Activated CD8-positive, alpha-beta memory T cell treated with anti-CD3 and anti-CD28 coated beads, Interleukin-2, amount 50 U/mL, for 24 hours (primary cell): ENCODE data around the gene PAPPA2.

Experiments used
- DNase-seq: peaks from one replicate; pipeline ENCODE4 v3.0.0-alpha.2; 2020; ENCODE audit errors: extremely low read depth

PAPPA2 gene

GRCh38 chr1:176854758-176855745, 392.1 kb downstream of the PAPPA2 start:
- DNase-seq = no peak

- no peak for DNase-seq
These were observed 394.7 kb downstream of the PAPPA2 start for GRCh38 chr1:176857632-176858031.

DNA sequence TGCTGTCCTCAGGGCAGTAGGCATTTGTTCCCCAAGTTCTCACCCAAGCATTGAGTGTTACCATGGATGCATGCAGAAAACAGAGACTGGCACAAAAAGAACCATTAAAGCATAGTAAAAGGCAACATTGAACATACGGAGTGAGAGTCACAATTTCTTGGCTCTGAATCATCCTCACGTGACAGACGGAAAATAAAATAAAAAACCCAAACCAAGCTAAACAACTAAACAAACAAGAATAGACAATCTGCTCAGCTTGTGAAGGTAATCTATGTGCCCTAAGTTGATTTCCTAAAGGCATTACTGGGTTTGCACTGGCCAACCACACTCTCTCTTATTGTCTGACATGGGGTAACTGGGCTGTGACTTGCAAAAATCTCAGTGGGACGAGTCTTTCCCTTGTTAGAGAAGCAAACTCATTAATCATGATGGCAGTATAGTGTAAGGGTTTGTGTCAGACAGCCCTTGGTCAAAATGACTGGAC, 395.5 kb downstream of the PAPPA2 start:
- DNase-seq = no peak

DNA sequence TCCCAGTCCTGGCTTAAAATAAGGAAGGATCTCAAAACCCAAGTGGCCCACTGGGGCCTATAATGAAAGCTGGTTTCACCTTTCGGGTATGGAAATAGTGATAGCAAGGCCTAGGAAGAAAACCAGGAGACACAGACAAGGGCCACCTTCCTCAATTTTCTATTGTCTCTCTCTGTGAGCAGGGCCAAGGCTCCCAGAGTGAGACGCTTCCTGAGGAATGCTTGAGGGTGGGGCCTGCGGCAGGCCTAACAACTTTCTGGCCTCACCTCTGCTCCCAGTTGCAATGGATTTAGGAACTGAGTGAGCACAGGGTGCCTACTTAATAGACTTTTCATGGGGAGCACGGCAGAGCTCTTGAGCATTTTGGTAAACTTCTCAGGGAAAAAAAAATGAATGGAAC, 400.6 kb downstream of the PAPPA2 start:
- DNase-seq = no peak

- DNase-seq = no peak
These were observed 401.2 kb downstream of the PAPPA2 start for GRCh38 chr1:176864211-176864610.

DNA sequence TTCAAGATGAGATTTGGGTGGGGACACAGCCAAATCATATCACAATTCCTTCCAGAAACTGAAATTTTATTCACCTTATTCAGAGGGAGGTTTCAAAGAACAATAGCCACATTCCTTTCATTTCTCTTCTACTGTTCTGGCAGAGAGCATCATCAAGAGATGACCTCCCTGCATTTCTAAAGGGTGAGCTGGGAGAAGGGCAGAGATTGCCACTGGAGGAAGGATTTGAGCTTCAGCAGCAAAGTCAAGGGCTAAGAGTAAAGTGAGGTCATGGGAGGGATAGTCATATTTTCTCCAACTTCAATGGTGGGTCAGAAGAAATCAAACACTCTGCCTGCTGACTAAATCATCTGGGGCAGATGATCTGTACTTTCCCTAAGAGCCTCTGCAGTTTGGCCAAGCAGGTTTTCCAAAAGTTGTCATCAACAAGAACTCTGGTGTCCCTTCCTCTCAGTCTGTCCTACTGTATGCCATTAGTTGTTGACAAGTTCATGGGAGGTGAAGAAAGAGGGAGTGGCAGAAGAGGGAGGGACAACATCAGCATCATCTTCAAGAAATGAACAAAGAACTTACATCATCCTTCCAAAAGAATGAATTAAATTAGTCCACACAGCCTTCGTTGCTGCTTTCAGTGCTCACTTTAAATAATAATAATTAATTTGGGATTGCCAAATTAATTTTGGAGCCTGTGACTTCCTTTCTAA, 403.2 kb downstream of the PAPPA2 start:
- DNase-seq = no peak

DNA sequence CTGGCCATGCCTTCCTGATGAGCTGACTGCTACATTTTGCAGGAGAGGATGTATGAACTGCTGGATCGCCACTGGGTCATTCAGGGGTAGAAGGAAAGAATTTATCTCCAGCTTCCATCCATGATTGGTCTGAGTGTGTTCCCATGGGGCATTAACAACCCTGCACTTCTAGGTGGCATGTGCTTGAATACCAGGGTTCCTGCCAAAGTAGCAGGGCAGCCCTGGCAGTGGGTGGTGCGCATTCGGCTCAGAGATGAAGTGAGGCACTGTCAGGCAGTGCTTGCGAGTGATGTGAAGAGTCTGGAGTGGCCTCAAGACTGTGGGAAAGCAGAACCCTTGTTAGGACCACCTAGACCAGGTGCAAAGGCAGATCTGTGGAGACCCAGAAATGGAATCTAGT, 406.6 kb downstream of the PAPPA2 start:
- no peak for DNase-seq

DNA sequence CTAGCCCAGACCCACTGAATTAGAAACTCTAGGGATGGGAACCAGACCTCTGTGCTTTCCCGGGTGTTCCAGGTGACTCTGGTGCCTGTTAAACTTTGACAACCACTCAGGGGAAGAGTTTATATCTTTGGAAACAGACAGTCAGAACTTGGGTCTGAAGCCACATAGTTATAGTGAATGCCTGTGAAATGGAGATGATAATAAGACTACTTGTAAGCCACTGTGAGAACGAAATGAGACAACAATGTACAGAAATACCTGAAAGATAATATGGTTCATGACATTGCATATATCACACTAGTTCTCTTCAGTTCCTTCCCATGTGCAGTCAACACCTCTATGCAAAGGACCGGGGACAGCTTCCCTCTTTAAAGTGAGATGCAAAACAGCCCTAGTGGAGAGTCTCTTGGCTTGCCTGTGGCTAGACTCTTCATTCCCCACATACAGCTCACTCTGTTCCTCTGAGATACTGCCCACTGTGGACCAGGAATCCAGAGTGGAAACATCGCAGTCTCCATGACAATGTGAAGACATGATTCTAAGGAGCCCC, 414.1 kb downstream of the PAPPA2 start:
- no peak for DNase-seq

- DNase-seq = no peak
These were observed 414.6 kb downstream of the PAPPA2 start for GRCh38 chr1:176877557-176877956.

- DNase-seq = no peak
These were observed 416.0 kb downstream of the PAPPA2 start for GRCh38 chr1:176878750-176879536.

DNA sequence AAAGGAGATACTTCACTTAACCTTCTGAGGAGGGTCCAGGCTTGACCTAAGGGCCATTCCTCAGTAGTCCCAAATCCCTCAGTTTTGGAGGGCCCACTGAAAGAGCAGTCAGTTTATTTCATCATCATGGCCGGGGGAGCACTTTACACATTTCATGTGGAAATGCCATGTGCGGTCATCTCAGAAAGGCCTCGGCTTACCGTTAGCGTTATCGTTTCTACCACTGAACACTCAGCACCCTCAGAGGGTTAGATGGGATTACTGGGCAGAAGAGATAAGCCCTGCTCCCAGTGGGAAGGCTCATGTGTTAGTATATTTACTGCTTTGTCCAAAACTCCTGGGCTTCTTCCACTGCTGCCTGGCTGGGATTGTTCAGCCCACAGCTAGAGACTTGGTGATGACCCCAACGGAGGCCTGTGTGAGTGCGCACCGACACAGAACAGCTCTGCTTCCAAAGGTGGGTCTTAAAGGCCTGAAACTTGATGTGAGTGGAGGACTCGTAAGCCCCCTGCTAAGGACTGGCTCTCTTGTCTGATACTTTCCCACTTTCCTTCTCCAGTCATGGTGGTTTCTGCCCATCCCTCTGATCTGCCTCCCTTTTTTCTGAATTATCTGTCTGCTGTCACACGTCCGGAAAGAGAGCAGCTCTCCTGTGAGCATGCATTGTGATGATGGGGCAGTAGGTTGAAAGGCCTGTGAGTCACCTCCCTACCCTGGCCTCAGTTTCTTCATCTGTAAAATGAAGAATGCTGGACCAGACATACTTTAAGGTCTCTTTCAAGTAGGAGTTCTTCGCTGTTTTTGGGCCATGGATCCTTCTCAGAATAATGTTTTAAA, 417.0 kb downstream of the PAPPA2 start:
- DNase-seq = no peak

- DNase-seq = peak; percentile 3
These were observed 418.1 kb downstream of the PAPPA2 start for GRCh38 chr1:176880955-176881595.

DNA sequence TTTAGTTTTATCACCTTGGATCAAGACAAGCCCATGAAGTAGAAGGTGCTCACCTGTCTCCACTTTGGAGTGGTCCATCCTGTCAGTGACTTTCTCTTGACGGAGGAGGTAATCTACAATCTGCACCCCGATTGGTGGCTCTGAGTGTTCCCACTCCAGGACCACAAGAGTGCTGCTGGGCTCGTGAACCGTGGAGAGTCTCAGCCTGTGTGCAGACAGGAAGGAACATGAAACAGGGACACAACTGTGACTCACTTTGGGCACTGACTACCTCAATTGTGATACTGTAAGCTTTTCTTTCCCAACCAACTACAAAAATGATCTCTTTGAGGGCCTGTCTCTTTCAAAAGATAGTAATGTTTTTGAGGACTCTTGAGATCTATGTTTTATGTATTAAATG, 421.3 kb downstream of the PAPPA2 start:
- DNase-seq = no peak

GRCh38 chr1:176884911-176885310, 421.9 kb downstream of the PAPPA2 start:
- no peak for DNase-seq

GRCh38 chr1:176885341-176885740, 422.4 kb downstream of the PAPPA2 start:
- DNase-seq = no peak

DNA sequence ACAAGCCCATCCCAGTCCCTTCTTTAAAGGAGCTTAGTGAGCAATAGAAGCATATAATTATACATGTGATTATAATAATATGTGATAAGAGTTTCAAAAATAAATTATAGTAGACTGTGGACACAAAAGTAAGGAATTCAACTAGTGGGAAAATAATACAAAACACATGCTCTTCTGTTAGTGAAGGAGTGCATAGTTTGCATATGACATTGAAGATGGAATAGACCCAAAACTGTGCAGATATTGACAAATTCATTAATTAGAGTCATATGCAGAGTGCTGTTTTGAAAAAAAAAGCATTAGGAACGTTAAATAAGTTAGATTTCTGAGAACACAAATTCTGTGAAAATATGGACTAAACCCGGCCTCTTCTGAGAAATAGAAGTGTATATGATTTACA, 422.8 kb downstream of the PAPPA2 start:
- no peak for DNase-seq

DNA sequence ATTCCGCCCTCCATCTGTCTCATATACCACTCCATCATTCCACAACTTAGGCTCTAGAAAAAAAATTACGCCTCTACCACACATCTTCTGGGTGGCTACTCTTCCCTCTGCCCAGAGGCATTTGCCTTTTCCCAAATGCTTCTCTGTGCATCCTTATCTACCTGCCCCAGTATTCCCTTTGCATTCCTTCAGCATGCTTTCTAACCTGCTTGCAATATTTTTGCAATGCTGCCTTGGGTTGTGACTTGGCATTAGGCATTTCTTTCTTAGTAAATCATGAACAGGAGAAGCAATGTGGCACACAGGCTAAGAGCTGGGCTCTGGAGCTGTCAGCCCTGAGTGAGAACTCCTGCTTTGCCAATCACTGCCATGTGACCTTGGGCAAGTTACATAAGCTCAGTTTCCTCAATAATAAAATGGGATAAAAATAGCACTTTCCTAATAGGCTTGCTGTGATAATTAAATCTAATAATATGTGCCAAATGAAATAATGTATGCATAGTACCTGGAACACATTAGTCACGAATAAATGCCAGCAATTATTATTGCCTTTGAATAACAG, 425.6 kb downstream of the PAPPA2 start:
- no peak for DNase-seq

- no peak for DNase-seq
These were observed 430.8 kb downstream of the PAPPA2 start for GRCh38 chr1:176893625-176894352.

- no peak for DNase-seq
These were observed 431.5 kb downstream of the PAPPA2 start for GRCh38 chr1:176894450-176894849.
